Stimulated activated CD4-positive, alpha-beta T cell treated with anti-CD3 and anti-CD28 coated beads, TNF-alpha, amount 100 ng/mL, for 24 hours (primary cell): ENCODE results near the gene MEP1B.

Experiments
- DNase-seq, 3 experiments: peaks; one replicate each; pipeline ENCODE4 v3.0.0-alpha.2; 2020; ENCODE audit warnings: low read depth in 3 of 3

MEP1B gene

GRCh38 chr18:32264401-32264800 lies 74.6 kb downstream of the MEP1B start:
- no peak for DNase-seq

GRCh38 chr18:32267463-32267862 lies 77.6 kb downstream of the MEP1B start:
- DNase-seq, result no peak
